OCI-LY3 (cell line): ENCODE results near the gene HMG20A.

Source experiments
- CTCF ChIP-seq: fragments of 200-600, 300-600 bp; sonication (generic); IDR thresholded peaks from 2 replicates; pipeline ENCODE4 v1.5.1; 2014; ENCODE audit warnings: antibody characterized with exemption, low read length, low read depth
- EZH2phosphoT487 ChIP-seq: fragments of 200-600 bp; shearing (Covaris generic); IDR thresholded peaks from 2 replicates; pipeline ENCODE4 v1.6.1; 2018; ENCODE audit warnings: antibody characterized with exemption, mixed run types, low read depth

- TF ChIP-seq CTCF (no peak), EZH2phosphoT487 (no peak)
Observed at GRCh38 chr15:77371850-77372563, 48.7 kb upstream of the HMG20A start.
